ENCODE measurements around the gene CTTNBP2.

The CTTNBP2 gene

GRCh38 chr7:117871778-117872538 is 1.3 kb downstream of the CTTNBP2 start:
- DNase-seq = no peak

GRCh38 chr7:117871401-117871777 is 1.9 kb downstream of the CTTNBP2 start:
- no peak for DNase-seq

DNA sequence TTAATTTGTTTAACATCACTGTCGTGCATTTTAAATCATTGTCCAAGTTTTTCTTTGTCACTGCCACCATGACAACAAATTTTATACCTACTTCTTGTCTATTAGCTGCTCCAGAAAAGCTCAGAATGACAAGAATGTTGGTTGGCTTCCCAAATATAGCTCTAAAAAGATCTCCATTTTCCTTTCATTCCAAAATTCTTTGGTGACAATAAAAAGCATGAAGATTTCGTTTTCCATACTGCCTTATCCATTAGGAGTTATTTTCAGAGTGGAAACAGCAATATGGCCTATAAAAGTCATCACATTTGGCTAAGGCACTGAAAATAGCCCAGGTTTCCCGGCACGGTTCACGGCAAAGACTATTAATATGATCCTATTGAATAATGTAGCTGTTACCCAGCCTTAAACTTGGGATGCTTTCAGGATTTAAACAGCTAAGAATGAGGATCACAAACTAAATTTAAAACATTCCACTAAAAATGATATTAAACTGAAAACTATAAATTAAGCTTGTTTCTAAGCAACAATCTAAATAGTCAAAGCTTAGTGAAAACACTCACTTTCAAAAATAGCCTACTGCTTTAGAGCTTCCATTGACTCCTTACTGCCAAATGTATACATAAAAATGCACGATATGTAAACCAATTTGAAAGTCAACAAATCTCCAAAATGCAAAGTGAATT is 2.7 kb downstream of the CTTNBP2 start:
- no peak for DNase-seq

GRCh38 chr7:117869374-117869773 is 3.9 kb downstream of the CTTNBP2 start:
- no peak for DNase-seq

DNA sequence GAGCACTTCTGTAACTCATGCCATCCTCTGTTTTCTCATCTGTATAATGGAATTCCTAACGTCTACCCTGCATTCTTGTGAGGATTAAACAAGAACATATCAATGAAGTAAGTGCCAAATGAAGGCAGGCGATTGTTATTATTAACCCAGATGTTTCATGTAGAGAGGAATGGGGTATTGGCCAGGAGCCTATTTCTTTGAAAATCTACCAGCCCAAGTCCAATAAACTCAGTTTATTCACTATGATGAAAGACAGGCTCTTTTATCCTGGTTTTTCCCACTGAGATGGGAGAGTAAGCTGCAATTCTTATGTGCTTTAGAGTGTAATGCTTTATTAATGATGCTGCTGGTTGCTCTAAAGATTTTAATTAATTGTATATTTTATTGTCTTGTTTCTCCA is 9.6 kb downstream of the CTTNBP2 start:
- DNase-seq = no peak

DNA sequence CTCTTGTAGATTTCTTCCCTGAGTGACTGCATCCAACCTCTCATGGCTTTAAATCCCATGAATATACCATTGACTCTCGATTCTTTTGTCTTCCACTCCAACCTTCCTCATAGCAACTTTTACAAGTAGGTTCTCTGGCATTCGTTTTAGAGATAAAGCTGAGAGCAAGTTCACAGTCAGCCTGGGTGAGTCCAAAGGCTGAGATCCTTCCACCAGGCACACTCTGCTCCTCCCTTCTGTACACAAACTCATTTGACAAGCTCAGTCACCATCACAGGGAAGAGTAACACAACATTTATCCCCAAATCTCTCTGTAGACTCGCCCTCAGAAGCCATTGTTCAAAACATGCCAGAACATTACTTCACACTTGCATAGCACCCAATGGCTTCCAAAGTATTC is 10.9 kb downstream of the CTTNBP2 start:
- no peak for DNase-seq

GRCh38 chr7:117859246-117859812 is 13.9 kb downstream of the CTTNBP2 start:
- DNase-seq = no peak

- DNase-seq = no peak
Measured at GRCh38 chr7:117858712-117859111, 14.5 kb downstream of the CTTNBP2 start.

DNA sequence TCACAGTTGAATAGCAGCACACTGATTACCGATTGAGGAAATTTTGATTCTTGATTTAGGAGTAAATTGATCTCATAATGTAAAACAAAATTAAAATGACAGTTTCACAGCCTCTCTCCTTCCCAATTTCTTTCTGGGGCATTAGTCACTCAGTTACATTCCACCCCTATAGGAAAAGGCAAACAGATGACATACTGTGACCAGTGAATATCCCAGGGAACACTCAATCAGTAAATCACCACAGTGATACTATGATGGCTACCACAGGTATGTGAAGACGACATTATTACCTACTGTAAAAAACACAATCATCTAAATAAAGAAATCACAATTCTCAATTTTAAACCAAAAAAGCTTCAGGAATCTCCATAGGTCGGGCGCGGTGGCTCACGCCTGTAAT is 15.5 kb downstream of the CTTNBP2 start:
- DNase-seq = no peak

DNA sequence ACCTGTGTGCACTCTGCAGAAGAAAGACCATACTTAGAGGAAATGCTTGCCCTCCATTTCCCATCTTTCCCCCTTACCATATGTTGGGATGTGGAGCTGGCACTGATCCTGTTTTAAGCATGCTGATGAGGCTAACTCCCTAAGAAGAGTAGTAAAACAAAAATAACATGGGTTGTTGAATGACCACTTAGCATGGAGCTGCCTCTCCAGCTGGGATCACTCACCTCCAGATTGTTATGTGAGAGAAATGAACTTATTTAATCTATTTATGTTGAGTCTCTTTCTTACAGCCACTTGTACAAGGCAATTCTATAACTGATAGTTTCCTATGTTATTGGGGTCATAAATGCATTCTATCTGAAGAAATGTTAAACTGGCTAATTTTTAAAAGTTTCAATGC is 17.0 kb downstream of the CTTNBP2 start:
- no peak for DNase-seq

- no peak for DNase-seq
Measured at GRCh38 chr7:117854186-117854585, 19.1 kb downstream of the CTTNBP2 start.

DNA sequence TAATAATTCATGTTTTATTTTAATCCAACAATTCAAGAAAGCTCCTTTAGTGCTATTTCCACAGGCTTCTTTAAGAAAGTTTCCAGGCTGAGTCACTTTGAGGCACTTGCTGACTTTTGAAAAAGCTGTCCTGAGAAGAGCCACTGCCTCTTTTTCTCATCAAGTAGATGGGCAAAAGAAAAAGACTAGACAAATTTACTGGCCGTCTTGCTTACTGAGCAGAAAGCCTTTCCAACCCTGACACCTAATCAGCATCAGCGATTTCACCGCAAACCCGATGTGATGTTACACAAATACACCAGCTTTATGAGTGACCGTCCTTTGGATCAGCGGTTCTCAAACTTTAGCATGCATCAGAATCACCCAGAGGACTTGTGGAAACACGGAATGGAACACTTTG is 24.3 kb downstream of the CTTNBP2 start:
- no peak for DNase-seq

GRCh38 chr7:117844678-117845077 is 28.6 kb downstream of the CTTNBP2 start:
- DNase-seq = no peak

- DNase-seq = no peak
Measured at GRCh38 chr7:117841611-117842010, 31.6 kb downstream of the CTTNBP2 start.

- DNase-seq = no peak
Measured at GRCh38 chr7:117841011-117841410, 32.2 kb downstream of the CTTNBP2 start.

DNA sequence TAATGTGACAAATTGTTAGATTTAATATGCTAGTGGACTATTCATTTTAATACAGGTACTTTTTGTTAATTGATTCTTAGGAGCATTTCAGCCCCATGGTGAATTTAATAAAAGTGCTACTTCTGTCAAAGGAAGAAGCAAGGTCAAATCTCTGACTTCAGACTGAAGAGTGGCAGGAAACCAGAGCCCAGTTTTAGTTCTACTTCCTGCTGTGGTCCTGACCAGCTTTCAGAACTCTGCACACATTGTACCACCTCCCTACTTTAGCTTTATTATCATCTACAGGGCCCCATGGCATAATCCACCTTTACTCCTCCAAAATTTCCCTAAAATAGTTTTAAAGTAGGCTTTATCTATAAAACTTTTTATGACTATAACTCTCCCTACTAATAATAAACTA is 33.7 kb downstream of the CTTNBP2 start:
- DNase-seq = peak; percentile 26

DNA sequence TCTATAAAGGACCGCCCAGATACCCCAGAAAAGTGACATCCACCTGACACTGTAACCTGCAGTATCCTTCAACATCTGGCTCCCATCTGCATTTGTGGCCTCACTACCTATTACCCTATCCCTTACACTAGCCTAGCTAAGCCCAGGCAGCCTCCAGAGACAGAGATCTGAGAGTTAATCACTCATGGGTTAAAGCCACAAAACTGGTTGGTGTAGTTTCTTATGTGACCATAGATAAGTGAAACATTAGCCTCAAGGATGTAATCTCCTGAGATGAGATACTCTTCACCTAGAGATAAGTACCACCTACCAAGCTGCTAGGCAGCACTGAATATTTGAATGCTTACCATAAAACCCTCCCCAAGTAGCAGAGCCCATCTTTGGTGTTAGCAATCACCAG is 35.4 kb downstream of the CTTNBP2 start:
- DNase-seq = no peak

DNA sequence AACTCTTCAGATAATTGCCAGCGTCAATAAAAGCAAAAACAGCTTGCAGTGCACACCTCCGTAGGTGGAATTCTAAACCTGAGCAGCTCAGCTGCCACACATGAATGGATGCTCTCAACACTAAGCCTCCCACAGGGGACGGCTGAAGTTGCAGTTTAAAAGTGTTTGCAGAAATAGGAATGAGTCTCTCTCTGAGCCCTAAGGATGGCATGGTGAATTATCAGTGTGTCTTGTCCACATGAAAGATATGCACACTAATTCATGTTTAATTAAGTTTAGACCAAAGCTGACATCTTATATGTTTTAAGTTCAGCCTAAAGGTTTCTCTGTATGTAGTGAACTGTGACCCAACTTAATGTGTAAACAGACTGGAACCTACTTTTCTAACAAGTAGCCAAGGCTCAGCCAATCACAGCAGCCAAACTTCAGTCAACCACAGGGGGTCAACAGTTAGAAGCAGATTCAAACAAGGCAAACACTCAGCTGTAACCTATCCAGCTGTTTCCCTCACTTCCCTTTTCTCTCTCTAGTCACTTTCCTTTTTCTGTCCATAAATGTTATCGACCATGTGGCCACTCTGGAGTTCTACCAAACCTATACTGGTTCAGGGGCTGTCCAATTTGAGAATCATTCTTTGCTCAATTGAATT is 38.1 kb downstream of the CTTNBP2 start:
- DNase-seq = peak; percentile 61

DNA sequence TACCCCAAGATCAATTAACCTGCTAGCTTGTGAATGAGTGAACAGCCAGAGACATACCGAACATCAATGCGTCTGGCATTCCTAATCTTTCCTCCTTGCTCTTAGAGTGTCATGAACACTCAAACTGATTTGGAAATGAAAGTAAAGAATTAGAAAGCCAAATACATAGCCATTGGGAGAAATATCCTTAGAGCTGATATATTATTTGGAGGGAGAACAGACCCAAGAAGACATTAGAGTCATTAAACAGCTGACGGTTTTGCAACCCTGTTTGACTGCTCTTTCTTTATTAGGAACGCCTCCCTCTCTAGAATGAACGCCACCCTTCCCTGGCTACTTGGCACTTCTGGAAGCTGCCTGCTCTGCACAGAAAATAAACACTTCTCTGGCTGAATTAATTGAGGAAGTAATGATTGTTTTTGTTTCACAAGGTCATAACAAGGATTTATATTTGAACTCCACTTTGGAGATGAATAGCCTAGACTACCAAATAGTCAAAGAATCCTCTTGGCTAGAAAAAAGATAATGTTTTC is 42.8 kb downstream of the CTTNBP2 start:
- no peak for DNase-seq

GRCh38 chr7:117829450-117830117 is 43.7 kb downstream of the CTTNBP2 start:
- DNase-seq = no peak

- no peak for DNase-seq
Measured at GRCh38 chr7:117828825-117829224, 44.4 kb downstream of the CTTNBP2 start.

GRCh38 chr7:117827862-117828261 is 45.4 kb downstream of the CTTNBP2 start:
- no peak for DNase-seq

- DNase-seq = no peak
Measured at GRCh38 chr7:117825132-117825531, 48.1 kb downstream of the CTTNBP2 start.

Measured in KG1 (cell line).